RWPE2 (cell line): ENCODE data around the gene ATAD3B.
"Not testable (repeated sequence)": the region's sequence is repeated elsewhere in the genome, so short reads cannot be mapped to it uniquely, and the experiment has no call there.

Experiments used
- ATAC-seq: fragments of 200-7000 bp; cut with Tn5 transposase; 3 replicates; pipeline ENCODE4 v1.9.1; 2021; ENCODE audit warnings: low read depth
- DNase-seq: peaks from one replicate; pipeline ENCODE4 v3.0.0-alpha.2; 2020; ENCODE audit warnings: low spot score
- H3K27ac ChIP-seq: fragments of 450-650 bp; 2 replicates; pipeline ENCODE4 v1.5.1; 2017; ENCODE audit warnings: mild to moderate bottlenecking; ENCODE audit not compliant: poor library complexity, severe bottlenecking
- H3K27me3 ChIP-seq: fragments of 250-450 bp; sonication (Bioruptor Pico); 2 replicates; pipeline ENCODE4 v1.5.1; 2021; ENCODE audit warnings: mild to moderate bottlenecking, moderate library complexity; ENCODE audit not compliant: insufficient read depth, poor library complexity, severe bottlenecking
- H3K36me3 ChIP-seq: fragments of 250-450 bp; sonication (Bioruptor Pico); 2 replicates; pipeline ENCODE4 v1.5.1; 2020; ENCODE audit warnings: low read depth, mild to moderate bottlenecking, moderate library complexity
- H3K4me1 ChIP-seq: fragments of 250-450 bp; sonication (Bioruptor Pico); 2 replicates; pipeline ENCODE4 v1.5.1; 2021; ENCODE audit warnings: mild to moderate bottlenecking, moderate library complexity; ENCODE audit not compliant: insufficient read depth, poor library complexity, severe bottlenecking
- H3K4me3 ChIP-seq: fragments of 250-450 bp; sonication (Bioruptor Pico); 2 replicates; pipeline ENCODE4 v1.5.1; 2021; ENCODE audit warnings: mild to moderate bottlenecking, moderate library complexity; ENCODE audit not compliant: severe bottlenecking
- H3K9me3 ChIP-seq: fragments of 250-450 bp; sonication (Bioruptor Pico); 2 replicates; pipeline ENCODE4 v1.5.1; 2021; ENCODE audit warnings: mild to moderate bottlenecking, moderate library complexity; ENCODE audit not compliant: severe bottlenecking
- CTCF ChIP-seq: fragments of 450-650 bp; IDR thresholded peaks from one replicate; pipeline ENCODE4 v1.5.1; 2017; ENCODE audit warnings: mild to moderate bottlenecking, moderate library complexity; ENCODE audit not compliant: poor library complexity, severe bottlenecking

ATAD3B gene

GRCh38 chr1:1470626-1471388 is 758 bp upstream of the ATAD3B start:
- peak; percentile 21 for ATAC-seq
- H3K27ac ChIP-seq: peak overlapping the region; percentile 80
- H3K36me3 ChIP-seq: peaks cover 11% of the 10 kb centered on the region
- no peaks in the 10 kb centered on the region for H3K4me1 ChIP-seq
- peak overlapping the region; percentile 78 for H3K4me3 ChIP-seq
- no peaks in the 10 kb centered on the region for H3K9me3 ChIP-seq
- no peak for DNase-seq
- no peaks in the 10 kb centered on the region for H3K27me3 ChIP-seq
- TF ChIP-seq CTCF: no peak

GRCh38 chr1:1472053-1472876 is 700 bp downstream of the ATAD3B start:
- not testable (repeated sequence) for H3K27me3 ChIP-seq, DNase-seq, H3K9me3 ChIP-seq, H3K4me1 ChIP-seq
- Histone ChIP-seq H3K36me3 (peaks cover 21% of the 10 kb centered on the region), H3K27ac (peak overlapping the region; percentile 80), H3K4me3 (peak overlapping the region; percentile 78)
- ATAC-seq: peak; percentile 40

GRCh38 chr1:1476011-1476410 is 4.4 kb downstream of the ATAD3B start:
- not testable (repeated sequence) for H3K4me3 ChIP-seq, H3K9me3 ChIP-seq, ATAC-seq, DNase-seq, H3K4me1 ChIP-seq, H3K27me3 ChIP-seq, H3K27ac ChIP-seq
- H3K36me3 ChIP-seq: peaks cover 35% of the 10 kb centered on the region

- Histone ChIP-seq H3K27ac (no peak overlapping the region), H3K36me3 (peaks cover 39% of the 10 kb centered on the region)
- ATAC-seq: no peak
These were observed 5.6 kb downstream of the ATAD3B start for GRCh38 chr1:1477206-1477605.

GRCh38 chr1:1479547-1480487 is 8.3 kb downstream of the ATAD3B start:
- DNase-seq (no peak), ATAC-seq (no peak)
- TF ChIP-seq CTCF: no peak
- no peak overlapping the region for H3K27ac ChIP-seq
- H3K9me3 ChIP-seq: no peaks in the 10 kb centered on the region
- H3K27me3 ChIP-seq: no peaks in the 10 kb centered on the region
- no peak overlapping the region for H3K4me3 ChIP-seq
- peaks cover 48% of the 10 kb centered on the region for H3K36me3 ChIP-seq
- no peaks in the 10 kb centered on the region for H3K4me1 ChIP-seq

More at GRCh38 chr1:1477206-1477605, 5.6 kb downstream of the ATAD3B start:
- no peak for TF ChIP-seq CTCF
- no peak for DNase-seq
- Histone ChIP-seq H3K4me3 (no peak overlapping the region), H3K4me1 (no peaks in the 10 kb centered on the region), H3K27me3 (no peaks in the 10 kb centered on the region), H3K9me3 (no peaks in the 10 kb centered on the region)

- not testable (repeated sequence) for H3K27ac ChIP-seq, H3K4me3 ChIP-seq, ATAC-seq, H3K4me1 ChIP-seq, H3K27me3 ChIP-seq, H3K9me3 ChIP-seq, DNase-seq
- H3K36me3 ChIP-seq: peaks cover 48% of the 10 kb centered on the region
These were observed 8.9 kb downstream of the ATAD3B start for GRCh38 chr1:1480488-1480867.

GRCh38 chr1:1481811-1482210 is 10.2 kb downstream of the ATAD3B start:
- ATAC-seq, H3K9me3 ChIP-seq, H3K27ac ChIP-seq, H3K4me1 ChIP-seq, DNase-seq, H3K4me3 ChIP-seq, H3K27me3 ChIP-seq: not testable (repeated sequence)
- H3K36me3 ChIP-seq: peaks cover 42% of the 10 kb centered on the region
